ENCODE results near the gene TSPAN15.

DNA sequence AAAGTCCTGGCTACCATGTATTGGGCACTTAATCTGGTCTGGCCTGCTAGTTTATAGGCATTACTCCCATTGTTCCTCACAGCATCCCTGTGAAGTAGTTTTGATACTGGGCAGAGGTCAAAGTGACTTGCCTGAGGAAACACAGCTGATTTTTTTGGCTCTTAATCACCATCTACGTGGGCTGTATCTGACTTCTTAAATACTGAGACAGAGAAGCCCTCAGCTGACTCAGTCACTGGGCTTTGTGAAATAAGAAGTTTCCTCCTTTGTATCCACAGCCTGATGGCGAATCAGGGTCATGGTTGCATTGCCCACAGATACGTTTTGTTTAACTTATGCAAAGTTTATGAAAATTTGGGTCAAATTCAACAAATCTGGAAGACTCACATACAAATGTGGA is 47.7 kb upstream of the TSPAN15 start:
- TF ChIP-seq CTCF (IDR thresholded peaks at IDR 0.05) (no peak), POLR2A (IDR thresholded peaks at IDR 0.05) (no peak), POLR2AphosphoS5 (IDR thresholded peaks at IDR 0.05) (no peak)

Data from breast epithelium (tissue), 3 donors.